NCI-H1436 (cell line): ENCODE data around the gene ENPP7.
A peak's percentile ranks its signal among the peaks of the same experiment; 100 is the strongest.
"Not testable (repeated sequence)": the region's sequence is repeated elsewhere in the genome, so short reads cannot be mapped to it uniquely, and the experiment has no call there.

Experiments used
- DNase-seq: peaks from one replicate; lab custom pipeline; 2025; lab: John Stamatoyannopoulos, UW

Gene ENPP7

DNA sequence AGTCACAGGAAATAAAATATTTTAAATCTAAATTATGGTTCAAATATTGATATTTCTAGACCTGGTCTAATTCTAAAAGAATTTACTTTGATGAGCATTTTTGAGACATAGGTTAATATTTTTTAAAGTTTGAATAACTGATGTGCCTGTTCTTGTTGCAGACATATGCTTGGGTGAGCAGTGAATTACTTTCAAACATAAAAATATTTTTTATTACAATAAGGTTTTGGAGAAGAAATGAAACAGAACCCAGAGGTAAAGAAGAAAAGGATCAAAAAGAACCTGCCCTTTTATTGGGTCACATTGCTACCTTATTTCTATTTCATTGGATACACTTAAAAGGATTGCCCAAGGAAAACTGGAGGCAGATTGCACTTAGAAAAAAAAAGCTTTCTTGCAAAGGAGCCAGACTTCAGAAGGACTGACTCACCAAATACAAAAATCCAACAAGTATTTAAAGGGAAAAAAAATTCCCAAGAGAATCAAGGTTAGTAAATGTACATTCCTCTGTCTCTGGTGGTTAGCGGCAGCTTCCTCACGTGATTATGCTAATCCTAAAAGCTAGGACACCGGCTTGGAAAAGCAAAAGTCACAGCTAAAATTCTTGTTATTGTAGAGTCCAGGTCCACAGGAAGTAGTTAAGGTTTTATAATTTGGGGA, 18.5 kb downstream of the ENPP7 start:
- no peak for DNase-seq

DNA sequence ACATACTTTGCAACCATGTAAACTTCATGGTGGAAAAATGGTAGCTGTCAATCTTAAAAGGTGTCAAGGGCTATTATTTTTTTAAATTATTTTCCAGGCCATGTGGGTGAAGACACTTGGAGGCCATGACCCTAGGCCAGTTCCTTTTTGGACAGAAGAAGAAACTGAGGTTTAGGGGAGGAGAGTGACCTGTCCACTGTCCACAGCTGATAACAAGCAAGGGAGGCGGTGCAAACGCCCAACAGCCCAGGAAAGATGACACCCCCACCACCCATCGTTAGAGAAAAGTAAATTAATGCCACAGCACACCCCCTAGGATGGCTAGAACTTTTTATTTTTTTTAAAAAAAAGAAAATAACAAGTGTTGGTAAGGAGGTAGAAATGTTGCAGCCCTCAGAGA, 19.2 kb downstream of the ENPP7 start:
- DNase-seq = no peak

DNA sequence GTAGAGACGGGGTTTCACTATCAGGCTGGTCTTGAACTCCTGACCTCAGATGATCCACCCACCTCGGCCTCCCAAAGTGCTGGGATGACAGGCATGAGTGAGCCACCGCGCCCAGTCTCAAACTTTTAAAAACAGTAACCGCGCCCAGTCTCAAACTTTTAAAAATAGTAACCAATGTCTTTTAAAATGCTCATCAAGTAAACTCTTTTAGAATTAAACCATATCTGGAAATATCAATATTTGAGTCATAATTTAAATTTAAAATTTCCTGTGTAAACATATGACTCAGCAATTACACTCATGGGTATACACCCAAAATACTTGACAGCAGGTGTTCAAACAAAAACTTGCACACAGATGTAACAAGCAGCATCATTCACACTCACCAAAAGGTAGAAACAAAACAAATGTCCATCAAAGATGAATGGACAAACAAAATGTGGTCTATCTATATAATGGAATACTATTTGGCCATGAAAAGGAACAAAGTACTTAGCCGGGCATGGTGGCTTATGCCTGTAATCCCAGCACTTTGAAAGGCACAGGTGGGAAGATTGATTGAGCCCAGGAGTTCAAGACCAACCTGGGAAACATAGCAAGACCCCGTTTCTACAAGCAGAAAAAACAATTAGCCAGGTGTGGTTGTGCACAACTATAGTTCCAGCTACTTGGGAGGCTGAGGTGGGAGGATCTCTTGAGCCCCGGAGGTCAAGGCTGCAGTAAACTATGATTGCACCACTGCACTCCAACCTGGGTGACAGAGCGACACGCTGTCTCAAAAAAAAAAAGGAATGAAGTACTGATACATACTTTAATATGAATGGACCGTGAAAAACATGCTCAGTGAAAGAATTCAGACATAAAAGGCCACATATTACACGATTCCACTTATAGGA, 20.2 kb downstream of the ENPP7 start:
- no peak for DNase-seq

- no peak for DNase-seq
Measured at GRCh38 chr17:79752175-79752574, 21.4 kb downstream of the ENPP7 start.

GRCh38 chr17:79754370-79754769, 23.6 kb downstream of the ENPP7 start:
- no peak for DNase-seq

- not testable (repeated sequence) for DNase-seq
Measured at GRCh38 chr17:79754903-79755302, 24.2 kb downstream of the ENPP7 start.

GRCh38 chr17:79755591-79755990, 24.8 kb downstream of the ENPP7 start:
- DNase-seq = no peak

DNA sequence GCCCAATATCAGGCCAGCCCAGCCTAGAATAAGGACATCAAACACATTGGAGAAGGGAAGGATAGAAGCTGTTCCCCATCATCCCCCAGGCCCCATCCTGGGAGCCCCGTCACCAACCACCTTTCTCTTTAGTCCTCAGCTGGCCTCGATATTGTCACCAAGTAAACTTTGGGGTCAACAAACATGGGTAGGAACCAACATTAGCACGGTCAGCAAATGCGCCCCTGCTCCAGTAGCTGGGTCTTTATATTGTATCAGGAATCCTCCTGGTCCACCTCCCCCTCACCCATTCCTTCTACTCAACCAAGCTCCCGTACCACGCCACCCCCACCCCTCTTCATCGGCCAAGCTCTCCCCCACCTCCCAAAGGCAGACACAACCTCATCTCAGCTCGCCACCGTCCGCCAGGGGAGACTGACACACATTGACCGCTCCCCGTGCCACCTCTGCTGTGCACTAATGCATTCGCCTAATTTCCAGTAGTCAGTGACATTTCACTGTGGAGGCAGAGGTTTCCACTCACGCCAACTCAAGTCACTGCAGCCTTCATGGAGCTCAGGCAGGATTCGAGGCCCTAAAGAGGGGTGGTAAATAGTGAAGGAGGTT, 26.5 kb downstream of the ENPP7 start:
- no peak for DNase-seq

DNA sequence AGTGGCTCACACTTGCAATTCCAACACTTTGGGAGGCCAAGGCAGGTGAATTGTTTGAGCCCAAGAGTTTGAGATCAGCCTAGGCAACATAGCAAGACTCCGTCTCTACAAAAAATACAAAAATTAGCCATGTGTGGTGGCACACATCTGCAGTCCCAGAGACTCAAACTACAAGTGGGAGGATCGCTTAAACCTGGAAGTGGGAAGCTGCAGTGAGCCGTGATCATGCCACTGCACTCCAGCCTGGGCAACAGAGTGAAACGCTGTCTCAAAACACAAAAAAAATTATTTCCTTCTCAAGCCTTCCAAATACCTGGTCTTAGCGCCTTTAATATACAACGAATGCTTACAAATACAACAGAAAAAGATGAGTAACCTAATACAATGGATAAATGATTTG, 27.5 kb downstream of the ENPP7 start:
- no peak for DNase-seq

GRCh38 chr17:79760197-79760906, 29.6 kb downstream of the ENPP7 start:
- DNase-seq = no peak

DNA sequence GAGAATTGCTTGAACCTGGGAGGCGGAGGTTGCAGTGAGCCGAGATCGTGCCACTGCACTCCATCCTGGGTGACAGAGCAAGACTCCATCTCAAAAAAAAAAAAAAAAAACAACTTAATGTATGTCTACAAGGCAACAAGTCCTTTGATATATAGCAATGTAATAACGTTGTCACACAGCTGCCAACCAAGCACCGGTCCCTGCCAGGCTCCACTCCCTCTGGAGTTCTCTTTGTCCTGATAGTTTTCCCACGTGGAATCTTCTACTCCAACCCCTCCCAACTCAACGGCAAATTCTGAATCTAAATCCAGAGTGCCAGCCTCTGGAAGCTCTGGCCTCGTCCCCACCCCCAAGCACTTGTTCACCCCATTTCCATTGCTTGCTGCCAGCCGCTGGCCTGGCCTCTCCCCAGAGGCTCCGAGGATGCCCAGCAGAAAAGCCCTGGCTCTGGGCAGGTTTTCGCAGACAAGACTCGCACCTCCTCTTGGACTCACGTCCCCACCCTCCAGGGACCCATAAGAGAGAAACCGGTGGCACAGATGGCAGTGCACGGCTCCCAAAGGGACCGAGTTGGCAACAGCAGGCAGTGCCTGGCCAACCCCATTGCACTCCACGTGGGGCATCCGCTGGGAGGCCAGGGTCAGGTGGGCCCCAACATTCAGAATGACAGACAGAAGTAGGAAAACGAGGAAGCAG, 31.3 kb downstream of the ENPP7 start:
- DNase-seq = peak; percentile 62

DNA sequence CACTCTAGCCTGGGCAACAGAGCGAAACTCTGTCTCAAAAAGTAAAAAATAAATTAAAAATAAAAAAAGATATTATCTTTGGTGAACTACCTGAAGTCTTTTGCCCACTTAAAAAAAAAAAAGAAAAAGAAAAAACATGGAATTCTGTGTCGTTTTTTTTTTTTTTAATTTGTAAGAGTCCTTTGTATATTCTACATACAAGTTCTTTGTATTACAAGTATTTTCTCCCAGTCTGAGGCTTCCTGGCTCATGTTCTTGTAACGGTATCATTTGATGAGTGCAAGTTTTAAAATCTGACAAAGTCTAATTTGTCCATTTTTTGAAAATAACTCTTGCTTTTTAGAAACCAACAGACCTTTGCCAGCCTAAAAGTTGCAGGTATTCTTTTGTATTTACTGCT, 35.0 kb downstream of the ENPP7 start:
- DNase-seq = no peak

DNA sequence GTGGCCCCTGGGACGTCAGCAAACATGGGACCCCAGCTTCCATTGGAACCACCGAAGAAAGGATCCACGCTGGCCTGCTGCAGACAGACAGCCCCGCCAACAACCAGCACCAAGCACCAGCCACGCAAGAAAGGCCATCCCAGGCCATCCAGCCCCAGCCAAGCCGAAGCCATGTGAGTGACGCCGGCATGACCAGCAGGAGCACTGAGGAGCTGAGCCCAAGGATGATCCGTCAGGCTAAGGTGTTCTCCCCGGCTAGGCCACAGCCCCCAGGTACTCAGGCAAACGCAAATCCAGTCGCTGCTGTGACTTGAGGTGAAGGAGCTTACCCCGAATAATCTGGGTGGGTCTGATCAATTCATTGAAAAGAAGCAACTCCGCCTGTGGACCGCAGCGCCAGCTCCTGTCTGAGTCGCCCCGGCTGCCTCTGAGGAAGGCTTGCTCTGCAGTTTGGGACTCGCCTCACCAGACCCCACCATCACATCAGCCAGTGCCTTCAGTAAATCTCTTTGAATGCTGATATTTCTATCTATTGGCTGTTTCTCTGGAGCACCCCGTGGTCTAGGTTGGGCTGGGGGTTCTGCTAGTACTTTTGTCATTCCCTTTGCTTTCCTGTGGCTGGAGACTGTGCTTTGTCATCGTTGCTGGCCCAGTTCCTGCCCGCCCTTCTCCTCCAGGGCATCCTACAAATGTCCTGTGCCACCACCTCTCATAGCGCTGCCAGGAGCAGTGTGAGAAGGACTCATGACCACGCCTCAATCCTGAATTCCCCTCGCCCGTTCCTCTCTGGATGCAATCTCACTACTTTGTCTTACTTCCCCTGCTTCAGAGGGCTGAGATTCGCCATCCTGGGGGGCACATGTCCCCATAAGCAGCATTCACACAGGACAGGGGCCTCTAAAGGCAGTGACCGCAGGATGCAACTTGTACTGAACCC, 39.1 kb downstream of the ENPP7 start:
- no peak for DNase-seq

GRCh38 chr17:79771276-79771675, 40.5 kb downstream of the ENPP7 start:
- DNase-seq = no peak

- not testable (repeated sequence) for DNase-seq
Measured at GRCh38 chr17:79772726-79773125, 42.0 kb downstream of the ENPP7 start.

DNA sequence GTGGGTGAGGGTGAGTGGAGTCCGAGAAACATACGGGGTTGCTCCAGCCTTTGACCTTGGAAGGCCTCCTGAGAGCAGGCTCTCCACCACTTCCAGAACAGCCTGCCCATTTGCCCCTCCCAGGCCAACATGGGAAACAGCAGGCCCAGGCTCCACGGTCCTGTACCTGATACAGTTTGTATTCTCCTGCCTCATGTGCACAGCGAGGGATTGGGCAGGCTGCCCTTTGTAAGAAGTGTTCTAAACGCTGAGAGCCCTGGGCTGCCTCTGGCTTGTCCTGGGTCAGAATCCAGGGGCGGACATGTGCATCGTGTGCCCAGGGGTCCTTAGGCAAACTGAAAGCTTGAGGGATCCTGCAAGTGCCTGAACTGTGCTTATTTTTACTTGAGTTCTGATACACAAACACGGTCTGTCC, 43.8 kb downstream of the ENPP7 start:
- DNase-seq = no peak

GRCh38 chr17:79775632-79776031, 44.9 kb downstream of the ENPP7 start:
- no peak for DNase-seq

DNA sequence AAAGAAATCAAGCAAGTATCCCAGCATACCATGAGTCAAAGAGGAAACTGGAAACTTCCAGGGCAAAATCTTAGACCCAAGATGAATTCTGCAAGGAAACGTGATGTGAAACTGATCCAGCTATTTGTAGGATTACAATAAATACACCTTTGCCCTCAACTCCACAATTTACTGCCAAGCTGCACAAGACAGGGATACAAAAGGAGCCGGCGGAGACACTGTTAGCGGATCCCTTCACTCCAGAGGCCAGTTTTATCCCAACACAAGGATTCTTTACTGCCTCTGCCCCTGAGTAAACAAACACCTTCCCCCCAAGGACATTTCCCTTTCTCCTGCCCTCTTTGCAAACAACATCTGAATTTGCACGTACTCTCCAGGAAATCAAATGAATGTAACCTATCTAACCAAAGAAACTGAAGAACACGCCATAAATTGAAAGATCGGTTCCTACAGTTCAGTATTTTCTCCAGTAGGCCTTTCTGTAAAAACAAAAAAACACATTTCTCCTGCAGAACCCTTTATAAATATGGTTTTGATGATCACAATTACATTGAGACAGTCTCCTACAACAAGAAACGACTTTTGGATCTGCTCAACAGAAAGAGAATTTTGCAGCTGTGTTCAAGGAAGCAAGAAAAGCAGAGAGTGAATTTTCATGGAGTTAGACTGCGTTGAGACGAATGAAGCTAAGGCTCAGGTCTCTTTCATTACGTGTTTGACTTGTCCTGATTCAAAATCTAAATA, 45.8 kb downstream of the ENPP7 start:
- DNase-seq = no peak

DNA sequence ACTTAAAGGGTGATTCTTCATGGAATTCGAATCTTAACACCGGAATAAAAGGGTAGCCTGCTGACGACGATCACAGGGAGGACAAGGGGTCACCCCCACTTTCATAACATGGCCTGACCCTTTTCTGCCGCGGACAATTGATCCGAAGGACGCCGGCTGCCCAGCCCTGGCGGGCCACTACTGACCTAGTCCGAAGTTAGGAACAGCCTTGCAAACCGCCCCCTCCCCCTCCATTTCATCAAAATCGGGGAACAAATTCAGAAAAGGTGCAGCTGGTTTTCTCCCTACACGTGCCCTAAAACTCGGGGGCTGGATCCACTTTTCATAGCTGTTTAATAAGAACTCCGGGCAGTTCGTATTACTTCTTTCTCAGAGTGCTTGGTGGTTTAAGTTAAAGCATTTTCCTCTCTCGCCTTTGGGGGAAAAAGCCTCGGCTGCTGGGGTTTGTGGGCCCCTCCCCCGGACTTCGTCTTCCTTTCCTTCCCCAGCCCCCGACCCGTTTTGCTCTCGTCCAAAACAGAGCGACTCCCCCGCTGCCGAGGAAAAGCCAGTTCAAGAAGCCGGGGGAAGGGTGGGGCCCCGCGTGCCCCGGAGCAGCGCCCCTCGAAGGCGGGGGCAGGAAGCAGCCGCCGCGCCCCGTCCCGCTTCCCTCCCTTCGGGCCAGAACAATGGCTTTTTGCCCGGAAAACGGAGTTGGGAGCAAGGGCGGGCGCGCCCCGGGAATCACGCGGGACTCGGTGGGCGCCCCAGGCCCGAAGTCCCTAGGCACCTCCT, 46.6 kb downstream of the ENPP7 start:
- peak; percentile 81 for DNase-seq
